T1000 (cell line): ENCODE data around the gene LRIG1.

Source experiments
- DNase-seq: peaks from one replicate; lab custom pipeline; 2025; ENCODE audit warnings: mixed read lengths; lab: John Stamatoyannopoulos, UW

LRIG1 gene

DNA sequence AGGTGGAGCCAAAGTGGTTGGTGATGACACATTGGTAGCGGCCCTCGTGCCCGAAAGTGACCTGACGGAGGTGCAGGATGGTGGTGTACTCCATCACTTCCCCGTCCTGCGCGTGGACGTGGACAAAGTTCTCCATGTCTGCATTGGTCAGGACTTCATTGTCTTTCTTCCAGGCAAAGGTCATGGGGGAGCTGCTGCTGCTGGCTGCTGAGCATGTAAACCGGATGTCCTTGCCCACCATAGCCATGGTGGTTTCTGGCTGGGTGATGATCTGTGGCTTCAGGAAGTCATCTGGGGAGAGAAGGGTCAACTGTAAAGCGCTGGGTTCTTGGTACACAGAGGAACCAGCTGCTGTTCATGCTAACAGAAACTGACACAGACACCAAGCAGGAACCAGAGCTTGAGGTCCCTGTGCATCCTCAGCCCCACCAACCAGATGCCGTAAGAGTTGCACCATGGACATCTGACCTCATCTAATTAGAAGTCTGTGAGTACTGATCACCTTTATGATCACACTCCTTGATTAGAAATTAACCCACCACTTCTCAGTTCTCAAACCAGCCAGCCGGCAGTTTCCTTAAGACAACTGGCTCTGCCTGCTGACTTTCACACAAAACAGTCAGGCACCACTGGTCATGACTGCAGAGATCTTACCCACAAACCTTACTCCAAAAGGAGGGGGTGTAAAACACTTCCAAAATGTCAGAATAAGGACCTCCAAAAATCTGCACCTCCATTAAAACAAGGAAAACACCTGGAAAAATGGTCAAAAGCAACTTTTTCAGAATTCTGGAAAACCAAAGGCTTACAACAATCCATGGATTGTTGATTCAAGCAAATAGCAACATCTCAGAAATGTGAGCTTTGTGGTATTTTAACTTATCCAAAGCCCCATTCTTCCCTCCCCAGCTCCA, 114.6 kb downstream of the LRIG1 start:
- no peak for DNase-seq

- no peak for DNase-seq
These were observed 115.8 kb downstream of the LRIG1 start for GRCh38 chr3:66385066-66385465.

- no peak for DNase-seq
These were observed 116.7 kb downstream of the LRIG1 start for GRCh38 chr3:66383998-66384745.

DNA sequence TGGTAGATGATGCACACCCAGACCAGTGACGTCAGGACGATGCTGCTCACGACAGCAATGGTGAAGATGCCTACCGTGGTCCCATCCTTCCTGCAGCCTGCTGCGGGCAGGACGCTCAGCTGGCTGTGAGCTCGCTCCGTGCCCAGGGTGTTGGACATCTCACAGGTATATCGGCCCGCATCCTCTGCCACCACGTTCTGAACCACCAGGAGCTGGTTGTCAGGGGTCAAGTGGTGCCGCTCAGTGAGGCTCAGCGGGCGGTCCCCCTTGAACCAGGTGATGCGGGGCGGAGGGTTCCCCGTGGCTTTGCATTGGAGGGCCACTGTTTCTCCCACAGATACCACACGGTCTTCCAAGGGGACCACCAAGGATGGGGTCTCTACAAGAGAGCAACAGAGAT, 117.8 kb downstream of the LRIG1 start:
- DNase-seq = no peak

GRCh38 chr3:66382142-66382541, 118.7 kb downstream of the LRIG1 start:
- no peak for DNase-seq

GRCh38 chr3:66381626-66382025, 119.2 kb downstream of the LRIG1 start:
- no peak for DNase-seq

- DNase-seq = no peak
These were observed 120.5 kb downstream of the LRIG1 start for GRCh38 chr3:66380200-66380932.

DNA sequence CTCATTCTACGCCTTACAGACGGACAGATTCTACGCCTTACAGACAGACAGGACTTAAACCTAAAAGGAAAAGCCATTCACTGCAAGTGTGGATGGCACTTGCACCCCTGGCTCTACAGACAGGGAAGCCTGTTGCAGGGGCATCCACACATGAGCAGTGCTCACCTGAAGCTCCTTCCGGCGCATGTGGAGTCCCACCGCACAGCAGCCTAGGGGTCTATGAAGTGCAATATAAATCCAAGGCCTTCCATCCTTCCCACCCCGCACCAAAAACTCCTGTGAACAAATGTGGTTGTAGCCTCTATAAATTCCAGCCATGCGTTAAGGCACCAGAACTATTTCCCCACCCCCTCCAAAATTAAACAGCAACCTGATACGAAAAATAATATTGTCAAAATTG, 121.3 kb downstream of the LRIG1 start:
- no peak for DNase-seq

- DNase-seq = no peak
These were observed 122.6 kb downstream of the LRIG1 start for GRCh38 chr3:66378256-66378655.

GRCh38 chr3:66377800-66378199, 123.0 kb downstream of the LRIG1 start:
- no peak for DNase-seq

- DNase-seq = no peak
These were observed 124.3 kb downstream of the LRIG1 start for GRCh38 chr3:66376568-66376967.

DNA sequence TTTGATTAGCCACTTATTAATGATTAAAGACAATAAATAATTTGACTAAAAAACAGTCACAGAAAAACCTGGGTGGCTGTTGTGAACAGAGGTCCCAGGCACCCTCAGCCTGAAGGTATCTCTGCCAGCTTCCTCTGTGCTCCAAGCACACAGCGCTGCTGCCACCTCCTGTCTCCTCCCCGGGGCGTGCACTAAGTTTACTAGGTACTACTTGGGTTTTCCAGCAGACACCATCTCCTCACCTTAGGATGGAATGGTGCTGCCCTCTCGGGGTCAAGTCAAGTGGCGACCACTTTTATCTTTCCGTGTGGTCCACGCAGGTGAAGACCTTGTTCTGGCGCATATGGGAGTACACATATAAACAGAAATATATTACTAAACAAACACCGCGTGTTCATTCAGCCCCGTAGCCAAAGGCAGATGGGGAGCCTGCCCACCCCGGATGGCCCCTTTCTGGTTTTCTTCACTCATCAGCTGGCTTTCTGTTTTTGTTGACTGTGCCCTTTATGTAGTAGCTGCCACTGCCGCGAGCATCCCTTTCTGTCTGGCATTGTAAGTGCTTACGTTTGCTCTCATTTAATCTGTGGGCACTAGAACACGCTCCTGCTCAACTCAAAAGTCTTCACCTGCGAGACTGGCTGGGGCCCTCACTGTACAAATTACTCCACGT, 128.0 kb downstream of the LRIG1 start:
- no peak for DNase-seq

DNA sequence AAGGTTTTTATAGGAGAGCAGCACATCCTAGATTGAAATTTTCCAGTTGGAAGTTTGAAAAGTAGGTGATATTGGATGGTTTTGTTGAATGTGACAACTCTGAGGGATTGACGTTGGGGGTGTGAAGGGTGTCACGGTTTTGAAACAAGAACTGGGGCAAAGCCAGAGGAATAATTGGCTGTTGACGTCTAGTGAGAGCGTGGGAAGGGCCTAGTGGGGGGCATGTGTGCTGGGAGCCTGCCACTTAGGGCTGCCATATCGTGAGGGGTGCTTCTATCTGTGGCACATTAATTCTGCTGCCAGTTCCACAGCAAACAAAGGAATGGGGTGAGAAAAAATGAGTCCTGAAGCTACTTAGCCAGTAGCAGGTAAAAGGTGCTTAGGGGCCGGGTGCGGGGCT, 129.4 kb downstream of the LRIG1 start:
- DNase-seq = no peak

GRCh38 chr3:66370179-66370578, 130.6 kb downstream of the LRIG1 start:
- DNase-seq = no peak

DNA sequence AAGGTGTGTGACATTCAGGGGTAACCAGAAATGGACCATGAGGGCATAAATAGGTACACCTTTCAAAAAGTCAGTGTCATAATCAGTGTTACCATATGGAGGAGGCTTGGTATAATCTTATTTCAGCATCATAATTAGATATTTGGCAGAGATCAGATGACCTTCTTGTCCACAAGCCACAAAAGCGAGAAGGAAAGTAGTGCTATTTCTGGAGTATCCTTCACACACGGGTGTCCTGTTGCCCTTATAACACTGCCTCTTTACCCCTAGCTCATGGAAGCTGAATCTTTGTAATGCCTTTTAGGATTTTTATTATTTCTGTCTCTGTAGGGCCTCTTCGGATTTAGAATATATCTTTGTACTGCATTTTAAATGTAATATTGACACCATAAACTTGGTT, 132.8 kb downstream of the LRIG1 start:
- DNase-seq = no peak

GRCh38 chr3:66366747-66367146, 134.1 kb downstream of the LRIG1 start:
- no peak for DNase-seq

DNA sequence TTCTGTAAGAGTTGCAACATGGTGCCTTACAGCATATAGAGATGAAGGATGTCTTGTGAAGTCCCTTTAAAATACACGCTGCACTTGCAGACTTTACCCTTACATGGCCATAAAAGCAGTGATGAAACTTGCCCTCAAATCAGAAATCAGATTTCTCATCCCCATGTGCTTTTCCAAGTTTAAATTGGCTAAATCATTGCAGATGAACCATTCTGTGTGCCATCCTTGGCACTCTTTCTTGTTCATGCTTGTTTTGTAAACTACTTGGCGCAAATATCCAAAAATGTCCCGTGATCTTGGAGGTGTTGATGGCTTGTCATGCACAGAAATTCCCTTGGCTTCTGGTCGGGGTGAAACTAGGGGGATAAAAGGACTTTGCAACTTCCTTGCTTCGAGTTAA, 135.7 kb downstream of the LRIG1 start:
- DNase-seq = no peak

- no peak for DNase-seq
These were observed 137.7 kb downstream of the LRIG1 start for GRCh38 chr3:66363148-66363547.

GRCh38 chr3:66362541-66362941, 138.3 kb downstream of the LRIG1 start:
- DNase-seq = no peak

DNA sequence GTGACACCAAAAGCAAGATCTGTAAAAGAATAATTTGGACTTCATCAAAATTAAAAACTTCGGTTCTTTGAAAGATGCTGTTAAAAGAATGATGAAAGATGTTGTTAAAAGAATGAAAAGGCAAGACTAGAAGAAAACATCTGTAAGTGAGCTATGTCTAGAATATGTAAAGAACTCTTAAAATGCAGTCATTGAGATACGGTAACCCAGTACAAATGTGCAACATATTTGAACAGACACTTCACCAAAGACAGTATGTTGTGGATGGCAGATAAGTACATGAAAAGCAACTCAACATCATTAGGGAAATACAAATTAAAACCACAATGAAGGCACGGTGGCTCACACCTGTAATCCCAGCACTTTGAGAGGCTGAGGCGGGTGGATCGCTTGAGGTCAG, 139.5 kb downstream of the LRIG1 start:
- DNase-seq = no peak

GRCh38 chr3:66355997-66356396, 144.8 kb downstream of the LRIG1 start:
- DNase-seq = no peak

- DNase-seq = no peak
These were observed 145.4 kb downstream of the LRIG1 start for GRCh38 chr3:66355394-66355793.
